GM12878 (cell line): Measurements from ENCODE around the gene GRIK3. TPM values are rescaled to one million over a fixed set of nuclear protein-coding genes. Genes with fewer than 3 reads are reported as not detected.

ENCODE experiments used
- ATAC-seq: fragments of 200-7000 bp; cut with Tn5 transposase; 3 replicates; pipeline ENCODE4 v1.9.1; 2020; ENCODE audit warnings: mild to moderate bottlenecking, moderate library complexity
- BruUV-seq: library from RNA; stranded (reverse); fragments of 400-500 nt; replicated peaks from 2 replicates; lab custom pipeline; 2021; lab: Mats Ljungman, UMichigan
- CTCF ChIA-PET: fragments of 300-600 bp; sonication (Branson Sonifier 250); formaldehyde crosslinking; extraction: SDS; loops from one replicate; lab custom pipeline; 2021; ENCODE audit warnings: inconsistent platforms; lab: Yijun Ruan, JAX
- POLR2A ChIA-PET: fragments of 350-600 bp; formaldehyde crosslinking; extraction: SDS; loops from one replicate; lab custom pipeline; 2021; ENCODE audit warnings: inconsistent platforms; lab: Charles Lee
- RAD21 ChIA-PET: fragments of 300-600 bp; sonication (Branson Sonifier 250); formaldehyde crosslinking; loops from one replicate; lab custom pipeline; 2023; ENCODE audit warnings: antibody characterized with exemption; ENCODE audit not compliant: unreplicated experiment; lab: Charles Lee
- SMC1A ChIA-PET: fragments of 300-600 bp; sonication (Branson Sonifier 250); formaldehyde crosslinking; loops from one replicate; lab custom pipeline; 2023; ENCODE audit not compliant: unreplicated experiment, uncharacterized antibody; lab: Charles Lee
- DNase-seq: peaks from one replicate; pipeline ENCODE4 v3.0.0-alpha.2; 2011; ENCODE audit warnings: low read depth, low spot score
- FAIRE-seq: peaks from 3 replicates; lab custom pipeline; 2011; peaks lifted over from hg19 to GRCh38; lab: Jason Lieb, UNC
- H2AFZ ChIP-seq: 2 replicates; pipeline ENCODE4 v1.6.0; 2011; ENCODE audit warnings: low read depth, low read length, control low read depth; ENCODE audit not compliant: control insufficient read depth
- H3K27ac ChIP-seq: 2 replicates; pipeline ENCODE4 v1.5.1; 2011; ENCODE audit warnings: control low read depth; ENCODE audit not compliant: control insufficient read depth, insufficient read depth
- H3K27me3 ChIP-seq, 2 experiments: replicated peaks in 1 of 2; 2 replicates each; pipeline versions ENCODE4 v1.6.0 to v1.6.1; 2011; ENCODE audit warnings: low read length in 1 of 2; ENCODE audit not compliant: control insufficient read depth in 2 of 2, insufficient read depth in 2 of 2
- H3K36me3 ChIP-seq, 2 experiments: 2 replicates each; pipeline ENCODE4 v1.5.1; 2011; ENCODE audit warnings: low read length in 1 of 2; ENCODE audit not compliant: control insufficient read depth in 2 of 2, insufficient read depth in 2 of 2
- H3K4me1 ChIP-seq: 2 replicates; pipeline ENCODE4 v1.6.1; 2011; ENCODE audit warnings: mild to moderate bottlenecking, low read length, moderate library complexity, mixed read lengths; ENCODE audit not compliant: control insufficient read depth, insufficient read depth
- H3K4me2 ChIP-seq: 2 replicates; pipeline ENCODE4 v1.6.0; 2011; ENCODE audit warnings: control low read depth; ENCODE audit not compliant: control insufficient read depth, insufficient read depth
- H3K4me3 ChIP-seq: fragments of 200-600 bp; sonication (generic); 2 replicates; pipeline ENCODE4 v1.5.1; 2016
- H3K79me2 ChIP-seq: 2 replicates; pipeline ENCODE4 v1.6.0; 2011; ENCODE audit warnings: low read length; ENCODE audit not compliant: control insufficient read depth, insufficient read depth
- H3K9ac ChIP-seq: 2 replicates; pipeline ENCODE4 v1.8.0; 2011; ENCODE audit warnings: low read length, control low read depth, mixed read lengths; ENCODE audit not compliant: control insufficient read depth, insufficient read depth
- H3K9me3 ChIP-seq: replicated peaks from 3 replicates; pipeline ENCODE4 v1.5.1; 2011; ENCODE audit warnings: mild to moderate bottlenecking, low read length; ENCODE audit not compliant: control insufficient read depth, insufficient read depth
- H4K20me1 ChIP-seq: 2 replicates; pipeline ENCODE4 v1.6.0; 2011; ENCODE audit not compliant: control insufficient read depth, insufficient read depth
- BHLHE40 ChIP-seq, 2 experiments: fragments of 450-650 bp in 1 of 2; IDR thresholded peaks; 2 replicates each; pipeline ENCODE4 v1.6.1; 2011 to 2017; ENCODE audit warnings: low read depth in 2 of 2, borderline replicate concordance in 1 of 2, improper control_type of control experiment in 1 of 2, low read length in 1 of 2, mild to moderate bottlenecking in 1 of 2
- CREM ChIP-seq: IDR thresholded peaks from 2 replicates; pipeline ENCODE4 v1.6.1; 2014; ENCODE audit warnings: antibody characterized with exemption, low read depth
- EED ChIP-seq: sonication (generic); IDR thresholded peaks from 2 replicates; pipeline ENCODE4 v1.6.1; 2016; ENCODE audit warnings: antibody characterized with exemption, low read depth
- EGR1 ChIP-seq, 2 experiments: IDR thresholded peaks; 1 replicate in 1 of 2; 2 replicates in 1 of 2; pipeline ENCODE4 v1.6.1; 2011 to 2012; ENCODE audit warnings: low read depth in 2 of 2, low read length in 2 of 2, borderline replicate concordance in 1 of 2, mild to moderate bottlenecking in 1 of 2, moderate library complexity in 1 of 2
- FOXK2 ChIP-seq: fragments of 450-650 bp; IDR thresholded peaks from 2 replicates; pipeline ENCODE4 v1.6.1; 2017; ENCODE audit warnings: mild to moderate bottlenecking, moderate library complexity
- MTA2 ChIP-seq: fragments of 450-650 bp; IDR thresholded peaks from 2 replicates; pipeline ENCODE4 v1.6.1; 2016; ENCODE audit warnings: low read depth, mild to moderate bottlenecking, moderate library complexity
- NFYA ChIP-seq: IDR thresholded peaks from 2 replicates; pipeline ENCODE4 v1.6.1; 2011; ENCODE audit warnings: low read depth, mild to moderate bottlenecking, low read length, improper control_type of control experiment, borderline replicate concordance
- PBX3 ChIP-seq: IDR thresholded peaks from 2 replicates; pipeline ENCODE4 v1.6.1; 2011; ENCODE audit warnings: mild to moderate bottlenecking, low read depth, low read length, moderate library complexity; ENCODE audit not compliant: insufficient replicate concordance
- RBBP5 ChIP-seq: fragments of 200-600 bp; sonication (generic); conservative IDR thresholded peaks from 2 replicates; pipeline ENCODE4 v1.6.1; 2016
- RUNX3 ChIP-seq: IDR thresholded peaks from 2 replicates; pipeline ENCODE4 v1.6.1; 2012; ENCODE audit warnings: low read length, inconsistent platforms
- WGBS: methylation state at CpG from one replicate; pipeline ENCODE4 v1.1.6; 2016; ENCODE audit warnings: low lambda C conversion rate; ENCODE audit not compliant: insufficient replicate concordance, insufficient coverage; ENCODE audit errors: missing lambda C conversion rate; 5-methylcytosine and 5-hydroxymethylcytosine counted together
- in situ Hi-C: fragments of 300-500 bp; cut with MboI; formaldehyde crosslinking; loops from 9 replicates; pipeline ENCODE4 v1.14.3; 2018; ENCODE audit warnings: mixed read lengths
- intact Hi-C: fragments of 100-400 bp; cut with micrococcal nuclease; formaldehyde crosslinking; loops from one replicate; pipeline ENCODE4 v1.14.2; 2022; ENCODE audit not compliant: unreplicated experiment
- polyA plus RNA-seq, 11 experiments: library from polyadenylated mRNA; depleted of rRNA in 4 of 11; unstranded in 6 of 11; stranded (reverse) in 5 of 11; fragments of >200 nt; fragmentation: Nextera tagmentation in 4 of 11; fragmentation: Illumina TruSeq in 1 of 11; extraction: Ambion mirVana in 4 of 11; extraction: Trizol in 1 of 11; gene quantifications; 1 replicate in 1 of 11; 2 replicates in 10 of 11; pipeline versions ENCODE4 v1.2.1 to v1.2.3, GENCODE V29; 2011 to 2016; ENCODE audit warnings: inconsistent platforms in 2 of 11, missing spikeins in 2 of 11, low read depth in 1 of 11
- total RNA-seq, 4 experiments: library from RNA; depleted of rRNA in 3 of 4; stranded (reverse); fragments of >200 nt in 3 of 4; fragmentation: Illumina TruSeq in 1 of 4; extraction: Trizol in 1 of 4; gene quantifications; 2 replicates each; pipeline versions ENCODE4 v1.2.1 to v1.2.3, GENCODE V29; 2013 to 2021
- TF ChIP-seq, protein P1 (sequence below): IDR thresholded peaks from 2 replicates; pipeline ENCODE4 v1.6.1; 2012; ENCODE audit warnings: mild to moderate bottlenecking, low read depth, low read length
- TF ChIP-seq, protein P2 (sequence below): fragments of 450-650 bp; IDR thresholded peaks from 2 replicates; pipeline ENCODE4 v1.6.1; 2014; ENCODE audit warnings: mild to moderate bottlenecking
- TF ChIP-seq, protein P3 (sequence below), 3 experiments: IDR thresholded peaks in 2 of 3; conservative IDR thresholded peaks in 1 of 3; 2 replicates each; pipeline ENCODE4 v1.5.1; 2011; ENCODE audit warnings: low read depth in 3 of 3, low read length in 3 of 3, mild to moderate bottlenecking in 3 of 3, control low read depth in 2 of 3, moderate library complexity in 2 of 3, inconsistent platforms in 1 of 3, mixed read lengths in 1 of 3; ENCODE audit not compliant: control insufficient read depth in 2 of 3, insufficient read depth in 1 of 3; ENCODE audit errors: extremely low read depth in 1 of 3

GRIK3 gene
- total and polyA plus RNA-seq, 10 of the 15 experiments (the other 5 are each of a cell fraction or from before 2014, with no cell fraction given) = not detected

GRCh38 chr1:36857754-36858153 is 176.6 kb downstream of the GRIK3 start:
- ChIA-PET SMC1A (no interaction called here), RAD21 (no interaction called here), POLR2A (no interaction called here), CTCF (interaction anchor here (1.3 to 1.6 kb wide), 2 partner anchors 10 to 13 kb away, joined by 3 read pairs; no protein-coding TSS in a partner anchor)
- no peak for FAIRE-seq
- Histone ChIP-seq H3K4me1 (no peaks in the 10 kb centered on the region), H3K9me3 (no peaks in the 10 kb centered on the region), H3K27me3 (peaks cover 0 to 7% of the 10 kb centered on the region in 2 experiments; a peak in 3 of 4 replicates), H3K36me3 (no peaks in the 10 kb centered on the region), H2AFZ (no peak overlapping the region), H3K9ac (no peak overlapping the region), H3K4me2 (no peak overlapping the region), H3K4me3 (no peak overlapping the region), H3K79me2 (no peaks in the 10 kb centered on the region), H3K27ac (no peak overlapping the region), H4K20me1 (no peaks in the 10 kb centered on the region)
- intact Hi-C loops = no loop called here
- ATAC-seq = no peak
- BruUV-seq = no TSS peak
- in situ Hi-C loops = no loop called here
- DNase-seq = no peak
- 2% methylated on average over 5 of the region's 5 CpGs for WGBS
- no peak for TF ChIP-seq CREM
- TF ChIP-seq, protein P1, sequence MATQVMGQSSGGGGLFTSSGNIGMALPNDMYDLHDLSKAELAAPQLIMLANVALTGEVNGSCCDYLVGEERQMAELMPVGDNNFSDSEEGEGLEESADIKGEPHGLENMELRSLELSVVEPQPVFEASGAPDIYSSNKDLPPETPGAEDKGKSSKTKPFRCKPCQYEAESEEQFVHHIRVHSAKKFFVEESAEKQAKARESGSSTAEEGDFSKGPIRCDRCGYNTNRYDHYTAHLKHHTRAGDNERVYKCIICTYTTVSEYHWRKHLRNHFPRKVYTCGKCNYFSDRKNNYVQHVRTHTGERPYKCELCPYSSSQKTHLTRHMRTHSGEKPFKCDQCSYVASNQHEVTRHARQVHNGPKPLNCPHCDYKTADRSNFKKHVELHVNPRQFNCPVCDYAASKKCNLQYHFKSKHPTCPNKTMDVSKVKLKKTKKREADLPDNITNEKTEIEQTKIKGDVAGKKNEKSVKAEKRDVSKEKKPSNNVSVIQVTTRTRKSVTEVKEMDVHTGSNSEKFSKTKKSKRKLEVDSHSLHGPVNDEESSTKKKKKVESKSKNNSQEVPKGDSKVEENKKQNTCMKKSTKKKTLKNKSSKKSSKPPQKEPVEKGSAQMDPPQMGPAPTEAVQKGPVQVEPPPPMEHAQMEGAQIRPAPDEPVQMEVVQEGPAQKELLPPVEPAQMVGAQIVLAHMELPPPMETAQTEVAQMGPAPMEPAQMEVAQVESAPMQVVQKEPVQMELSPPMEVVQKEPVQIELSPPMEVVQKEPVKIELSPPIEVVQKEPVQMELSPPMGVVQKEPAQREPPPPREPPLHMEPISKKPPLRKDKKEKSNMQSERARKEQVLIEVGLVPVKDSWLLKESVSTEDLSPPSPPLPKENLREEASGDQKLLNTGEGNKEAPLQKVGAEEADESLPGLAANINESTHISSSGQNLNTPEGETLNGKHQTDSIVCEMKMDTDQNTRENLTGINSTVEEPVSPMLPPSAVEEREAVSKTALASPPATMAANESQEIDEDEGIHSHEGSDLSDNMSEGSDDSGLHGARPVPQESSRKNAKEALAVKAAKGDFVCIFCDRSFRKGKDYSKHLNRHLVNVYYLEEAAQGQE = no peak
- TF ChIP-seq, protein P2, sequence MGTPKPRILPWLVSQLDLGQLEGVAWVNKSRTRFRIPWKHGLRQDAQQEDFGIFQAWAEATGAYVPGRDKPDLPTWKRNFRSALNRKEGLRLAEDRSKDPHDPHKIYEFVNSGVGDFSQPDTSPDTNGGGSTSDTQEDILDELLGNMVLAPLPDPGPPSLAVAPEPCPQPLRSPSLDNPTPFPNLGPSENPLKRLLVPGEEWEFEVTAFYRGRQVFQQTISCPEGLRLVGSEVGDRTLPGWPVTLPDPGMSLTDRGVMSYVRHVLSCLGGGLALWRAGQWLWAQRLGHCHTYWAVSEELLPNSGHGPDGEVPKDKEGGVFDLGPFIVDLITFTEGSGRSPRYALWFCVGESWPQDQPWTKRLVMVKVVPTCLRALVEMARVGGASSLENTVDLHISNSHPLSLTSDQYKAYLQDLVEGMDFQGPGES = no peak
- TF ChIP-seq BHLHE40 (IDR thresholded peaks at IDR 0.05; ENCODE audit: borderline replicate concordance in 1 of 2, low read depth in 2 of 2, low read length in 1 of 2) = no peak
- TF ChIP-seq NFYA = no peak
- TF ChIP-seq EGR1 (IDR thresholded peaks at IDR 0.05; ENCODE audit: borderline replicate concordance in 1 of 2, low read depth in 2 of 2, low read length in 2 of 2) = no peak
- TF ChIP-seq FOXK2 = no peak
- TF ChIP-seq RUNX3 = no peak
- TF ChIP-seq, protein P3, sequence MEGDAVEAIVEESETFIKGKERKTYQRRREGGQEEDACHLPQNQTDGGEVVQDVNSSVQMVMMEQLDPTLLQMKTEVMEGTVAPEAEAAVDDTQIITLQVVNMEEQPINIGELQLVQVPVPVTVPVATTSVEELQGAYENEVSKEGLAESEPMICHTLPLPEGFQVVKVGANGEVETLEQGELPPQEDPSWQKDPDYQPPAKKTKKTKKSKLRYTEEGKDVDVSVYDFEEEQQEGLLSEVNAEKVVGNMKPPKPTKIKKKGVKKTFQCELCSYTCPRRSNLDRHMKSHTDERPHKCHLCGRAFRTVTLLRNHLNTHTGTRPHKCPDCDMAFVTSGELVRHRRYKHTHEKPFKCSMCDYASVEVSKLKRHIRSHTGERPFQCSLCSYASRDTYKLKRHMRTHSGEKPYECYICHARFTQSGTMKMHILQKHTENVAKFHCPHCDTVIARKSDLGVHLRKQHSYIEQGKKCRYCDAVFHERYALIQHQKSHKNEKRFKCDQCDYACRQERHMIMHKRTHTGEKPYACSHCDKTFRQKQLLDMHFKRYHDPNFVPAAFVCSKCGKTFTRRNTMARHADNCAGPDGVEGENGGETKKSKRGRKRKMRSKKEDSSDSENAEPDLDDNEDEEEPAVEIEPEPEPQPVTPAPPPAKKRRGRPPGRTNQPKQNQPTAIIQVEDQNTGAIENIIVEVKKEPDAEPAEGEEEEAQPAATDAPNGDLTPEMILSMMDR (IDR thresholded peaks at IDR 0.05 in 2 of 3, conservative IDR thresholded peaks at IDR 0.05 in 1 of 3; ENCODE audit: control insufficient read depth in 2 of 3, extremely low read depth in 1 of 3, insufficient read depth in 1 of 3, low read depth in 3 of 3, low read length in 3 of 3) = no peak
- TF ChIP-seq MTA2 = no peak
- no peak for TF ChIP-seq EED
- TF ChIP-seq PBX3 = no peak
- TF ChIP-seq RBBP5 = no peak
